Suprapubic skin (tissue), 4 donors: Measurements from ENCODE around the gene ARHGAP32. TPM values are rescaled to one million over a fixed set of nuclear protein-coding genes. Genes with fewer than 3 reads are reported as not detected.
"Not testable (repeated sequence)": the region's sequence is repeated elsewhere in the genome, so short reads cannot be mapped to it uniquely, and the experiment has no call there.

Experiments used
- DNase-seq, 2 donors: peaks; one replicate each; pipeline ENCODE4 v3.0.0-alpha.2; 2019; ENCODE audit warnings: low spot score in 2 of 2
- H3K27ac ChIP-seq: fragments of 200-600 bp; sonication (generic); one replicate; pipeline ENCODE4 v1.5.1; 2019
- H3K27me3 ChIP-seq: fragments of 200-600 bp; sonication (generic); one replicate; pipeline ENCODE4 v1.5.1; 2019
- H3K36me3 ChIP-seq: fragments of 200-600 bp; sonication (generic); one replicate; pipeline ENCODE4 v1.5.1; 2019
- H3K4me1 ChIP-seq: fragments of 200-600 bp; sonication (generic); one replicate; pipeline ENCODE4 v1.5.1; 2019
- H3K4me3 ChIP-seq: fragments of 200-600 bp; sonication (generic); one replicate; pipeline ENCODE4 v1.5.1; 2019; ENCODE audit warnings: mild to moderate bottlenecking
- H3K9me3 ChIP-seq: fragments of 200-600 bp; sonication (generic); one replicate; pipeline ENCODE4 v1.5.1; 2019
- EP300 ChIP-seq: sonication (generic); formaldehyde crosslinking; IDR thresholded peaks from one replicate; pipeline ENCODE4 v1.6.1; 2017; ENCODE audit warnings: antibody characterized with exemption
- POLR2A ChIP-seq, 2 donors: fragments of 450-650 bp; IDR thresholded peaks; one replicate each; pipeline ENCODE4 v1.6.1; 2017; ENCODE audit warnings: antibody characterized with exemption in 2 of 2, mild to moderate bottlenecking in 2 of 2, moderate library complexity in 2 of 2
- POLR2AphosphoS5 ChIP-seq, 3 donors: sonication (generic); formaldehyde crosslinking; IDR thresholded peaks; one replicate each; pipeline ENCODE4 v1.6.1; 2017; ENCODE audit warnings: antibody characterized with exemption in 3 of 3
- WGBS: methylation state at CpG from one replicate; pipeline ENCODE4 v1.1.5; 2018; 5-methylcytosine and 5-hydroxymethylcytosine counted together
- total RNA-seq, 4 donors: library from RNA; depleted of rRNA; stranded (reverse); fragments of >200 nt; gene quantifications; one replicate each; pipeline ENCODE4 v1.1.0, GENCODE V29; 2016
- TF ChIP-seq, protein P1 (sequence below), 2 donors: fragments of 200-600 bp in 1 of 2; fragments of 450-650 bp in 1 of 2; sonication (generic) in 1 of 2; IDR thresholded peaks; one replicate each; pipeline ENCODE4 v1.5.1; 2016 to 2019; ENCODE audit warnings: antibody characterized with exemption in 2 of 2, mild to moderate bottlenecking in 1 of 2, moderate library complexity in 1 of 2

Gene ARHGAP32
- total RNA-seq, 4 donors from 2014 or later: 49.5 to 93.4 (median 62.1) TPM

DNA sequence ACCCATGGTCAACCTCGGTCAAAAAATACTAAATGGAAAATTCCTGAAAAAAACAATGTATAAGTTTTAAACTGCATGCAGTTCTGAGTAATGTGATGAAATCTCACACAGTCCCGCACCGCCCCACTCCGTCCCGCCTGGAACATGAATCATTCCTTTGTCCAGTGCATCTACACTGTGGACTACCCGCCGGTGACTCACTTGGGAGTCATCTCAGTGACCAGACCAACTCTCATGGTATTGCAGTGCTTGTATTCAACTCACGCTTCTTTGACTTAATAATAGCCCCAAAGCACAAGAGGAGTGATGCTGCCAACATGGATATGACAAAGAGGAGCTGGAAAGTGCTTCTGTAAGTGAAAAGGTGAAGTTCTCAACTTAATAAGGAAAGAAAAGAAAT is 48.8 kb downstream of the ARHGAP32 start:
- Histone ChIP-seq H3K27me3 (no peaks in the 10 kb centered on the region), H3K4me3 (no peak overlapping the region), H3K36me3 (no peaks in the 10 kb centered on the region), H3K4me1 (peaks cover 10% of the 10 kb centered on the region), H3K27ac (peak overlapping the region; percentile 23), H3K9me3 (no peaks in the 10 kb centered on the region)
- WGBS: 54% methylated on average over 8 of the region's 8 CpGs
- no peak for TF ChIP-seq POLR2A (IDR thresholded peaks at IDR 0.05)
- TF ChIP-seq POLR2AphosphoS5 (IDR thresholded peaks at IDR 0.05): peak in 1 of 3 donors; percentile 5
- peak; percentile 80 to 83 for DNase-seq

DNA sequence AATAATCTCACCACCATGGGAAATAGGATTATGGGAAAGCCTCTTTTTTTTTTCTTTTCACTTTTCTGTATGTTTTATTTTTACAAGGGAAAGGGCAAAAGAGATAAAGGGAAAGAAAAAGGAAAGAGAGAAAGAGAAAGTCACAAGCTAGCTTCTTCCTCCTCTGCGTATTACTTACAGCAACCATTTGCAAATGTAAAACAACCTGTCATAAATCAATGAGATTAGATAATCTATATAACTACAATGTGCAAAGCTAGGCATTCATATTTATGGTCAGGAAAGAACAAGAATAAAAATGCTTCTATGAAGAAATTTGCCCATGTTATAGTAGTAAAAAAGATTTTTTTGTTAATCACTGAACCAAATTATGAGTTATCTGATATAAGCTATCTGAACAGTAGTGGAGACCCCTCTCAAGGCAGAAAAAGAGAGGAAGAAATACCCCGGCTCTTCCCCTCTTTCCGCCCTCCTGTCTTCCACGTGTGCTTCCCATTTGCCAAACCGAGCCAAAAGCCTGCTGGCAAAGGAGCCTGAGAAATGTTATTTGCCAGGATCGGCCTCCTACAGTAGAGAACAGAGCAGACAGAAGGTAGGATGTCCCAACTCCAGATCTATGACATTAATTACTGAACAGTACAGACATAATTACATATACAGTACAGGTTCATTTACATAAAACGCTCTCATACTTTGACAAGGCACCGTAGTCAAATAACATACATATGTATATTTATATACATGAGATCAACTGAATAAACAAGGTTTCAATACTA is 50.2 kb downstream of the ARHGAP32 start:
- H3K4me1 ChIP-seq: peaks cover 10% of the 10 kb centered on the region
- no peak for DNase-seq
- H3K4me3 ChIP-seq: no peak overlapping the region
- H3K27ac ChIP-seq: no peak overlapping the region
- no peaks in the 10 kb centered on the region for H3K36me3 ChIP-seq
- TF ChIP-seq EP300 (no peak), POLR2A (IDR thresholded peaks at IDR 0.05) (no peak), POLR2AphosphoS5 (IDR thresholded peaks at IDR 0.05) (no peak)
- TF ChIP-seq, protein P1, sequence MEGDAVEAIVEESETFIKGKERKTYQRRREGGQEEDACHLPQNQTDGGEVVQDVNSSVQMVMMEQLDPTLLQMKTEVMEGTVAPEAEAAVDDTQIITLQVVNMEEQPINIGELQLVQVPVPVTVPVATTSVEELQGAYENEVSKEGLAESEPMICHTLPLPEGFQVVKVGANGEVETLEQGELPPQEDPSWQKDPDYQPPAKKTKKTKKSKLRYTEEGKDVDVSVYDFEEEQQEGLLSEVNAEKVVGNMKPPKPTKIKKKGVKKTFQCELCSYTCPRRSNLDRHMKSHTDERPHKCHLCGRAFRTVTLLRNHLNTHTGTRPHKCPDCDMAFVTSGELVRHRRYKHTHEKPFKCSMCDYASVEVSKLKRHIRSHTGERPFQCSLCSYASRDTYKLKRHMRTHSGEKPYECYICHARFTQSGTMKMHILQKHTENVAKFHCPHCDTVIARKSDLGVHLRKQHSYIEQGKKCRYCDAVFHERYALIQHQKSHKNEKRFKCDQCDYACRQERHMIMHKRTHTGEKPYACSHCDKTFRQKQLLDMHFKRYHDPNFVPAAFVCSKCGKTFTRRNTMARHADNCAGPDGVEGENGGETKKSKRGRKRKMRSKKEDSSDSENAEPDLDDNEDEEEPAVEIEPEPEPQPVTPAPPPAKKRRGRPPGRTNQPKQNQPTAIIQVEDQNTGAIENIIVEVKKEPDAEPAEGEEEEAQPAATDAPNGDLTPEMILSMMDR (IDR thresholded peaks at IDR 0.05): no peak
- 51% methylated on average over 8 of the region's 8 CpGs for WGBS
- no peaks in the 10 kb centered on the region for H3K27me3 ChIP-seq
- H3K9me3 ChIP-seq: no peaks in the 10 kb centered on the region

DNA sequence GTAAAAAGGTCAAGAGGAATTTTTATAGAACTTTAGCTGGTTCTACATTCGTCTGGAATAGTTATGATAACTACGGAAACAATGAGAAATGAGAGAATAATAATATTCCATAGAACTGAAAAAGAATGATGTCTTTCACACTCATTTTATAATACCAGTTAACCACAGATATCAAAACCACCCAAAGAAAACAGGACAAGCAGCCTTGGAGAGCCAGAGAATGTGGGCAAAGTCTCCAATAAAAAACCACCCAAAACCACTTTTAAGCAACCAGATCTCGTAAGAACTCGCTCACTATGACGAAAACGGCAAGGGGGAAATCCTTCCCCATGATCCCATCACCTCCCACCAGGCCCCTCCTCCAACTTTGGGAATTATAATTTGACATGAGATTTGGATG is 60.8 kb downstream of the ARHGAP32 start:
- Histone ChIP-seq H3K27me3 (no peaks in the 10 kb centered on the region), H3K4me3 (no peak overlapping the region), H3K36me3 (no peaks in the 10 kb centered on the region), H3K27ac (no peak overlapping the region), H3K9me3 (no peaks in the 10 kb centered on the region), H3K4me1 (no peaks in the 10 kb centered on the region)
- TF ChIP-seq EP300 (no peak), POLR2A (IDR thresholded peaks at IDR 0.05) (no peak), POLR2AphosphoS5 (IDR thresholded peaks at IDR 0.05) (no peak)
- TF ChIP-seq, protein P1 (IDR thresholded peaks at IDR 0.05): no peak
- DNase-seq: no peak
- 80% methylated on average over 6 of the region's 6 CpGs for WGBS

DNA sequence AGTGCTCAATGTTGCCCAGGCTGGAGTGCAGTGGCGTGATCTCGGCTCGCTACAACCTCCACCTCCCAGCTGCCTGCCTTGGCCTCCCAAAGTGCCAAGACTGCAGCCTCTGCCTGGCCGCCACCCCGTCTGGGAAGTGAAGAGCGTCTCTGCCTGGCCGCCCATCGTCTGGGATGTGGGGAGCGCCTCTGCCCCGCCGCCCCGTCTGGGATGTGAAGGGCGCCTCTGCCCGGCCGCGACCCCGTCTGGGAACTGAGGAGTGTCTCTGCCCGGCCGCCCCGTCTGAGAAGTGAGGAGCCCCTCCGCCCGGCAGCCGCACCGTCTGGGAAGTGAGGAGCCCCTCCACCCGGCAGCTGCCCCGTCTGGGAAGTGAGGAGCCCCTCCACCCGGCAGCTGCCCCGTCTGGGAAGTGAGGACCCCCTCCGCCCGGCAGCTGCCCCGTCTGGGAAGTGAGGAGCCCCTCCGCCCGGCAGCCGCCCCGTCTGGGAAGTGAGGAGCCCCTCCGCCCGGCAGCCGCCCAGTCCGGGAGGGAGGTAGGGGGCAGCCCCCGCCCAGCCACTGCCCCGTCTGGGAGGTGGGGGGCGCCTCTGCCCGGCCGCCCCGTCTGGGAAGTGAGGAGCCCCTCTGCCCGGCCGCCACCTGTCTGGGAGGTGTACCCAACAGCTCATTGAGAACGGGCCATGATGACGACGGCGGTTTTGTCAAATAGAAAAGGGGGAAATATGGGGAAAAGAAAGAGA is 63.1 kb downstream of the ARHGAP32 start:
- DNase-seq, H3K4me3 ChIP-seq, H3K36me3 ChIP-seq, H3K9me3 ChIP-seq, H3K27ac ChIP-seq, H3K4me1 ChIP-seq, H3K27me3 ChIP-seq: not testable (repeated sequence)
- WGBS: 96% methylated on average over 8 of the region's 51 CpGs

DNA sequence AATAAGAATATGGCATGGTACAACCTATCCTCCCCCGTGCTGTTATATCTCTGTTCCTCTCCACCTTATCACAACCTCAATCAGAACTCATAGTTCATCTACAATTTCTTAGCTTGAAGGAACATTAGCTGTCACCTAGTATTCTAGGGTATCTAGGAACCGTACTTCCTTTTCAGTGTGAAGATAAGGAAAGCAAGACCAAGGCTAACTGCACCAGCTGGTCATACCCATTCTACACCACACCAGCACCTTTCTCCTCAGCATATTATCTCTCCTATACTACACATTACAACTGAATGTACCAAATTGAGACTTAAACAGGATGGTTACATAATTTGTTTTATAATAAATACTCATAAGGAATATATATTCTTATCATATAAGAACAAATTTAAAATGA is 73.1 kb downstream of the ARHGAP32 start:
- WGBS: 59% methylated on average over 2 of the region's 2 CpGs
- Histone ChIP-seq H3K36me3 (peaks cover 2% of the 10 kb centered on the region), H3K4me3 (no peak overlapping the region), H3K27me3 (no peaks in the 10 kb centered on the region), H3K9me3 (no peaks in the 10 kb centered on the region), H3K27ac (no peak overlapping the region), H3K4me1 (peaks cover 3% of the 10 kb centered on the region)
- DNase-seq: no peak
- TF ChIP-seq EP300: no peak
- TF ChIP-seq POLR2A (IDR thresholded peaks at IDR 0.05): no peak
- TF ChIP-seq, protein P1 (IDR thresholded peaks at IDR 0.05): no peak
- TF ChIP-seq POLR2AphosphoS5 (IDR thresholded peaks at IDR 0.05): no peak

DNA sequence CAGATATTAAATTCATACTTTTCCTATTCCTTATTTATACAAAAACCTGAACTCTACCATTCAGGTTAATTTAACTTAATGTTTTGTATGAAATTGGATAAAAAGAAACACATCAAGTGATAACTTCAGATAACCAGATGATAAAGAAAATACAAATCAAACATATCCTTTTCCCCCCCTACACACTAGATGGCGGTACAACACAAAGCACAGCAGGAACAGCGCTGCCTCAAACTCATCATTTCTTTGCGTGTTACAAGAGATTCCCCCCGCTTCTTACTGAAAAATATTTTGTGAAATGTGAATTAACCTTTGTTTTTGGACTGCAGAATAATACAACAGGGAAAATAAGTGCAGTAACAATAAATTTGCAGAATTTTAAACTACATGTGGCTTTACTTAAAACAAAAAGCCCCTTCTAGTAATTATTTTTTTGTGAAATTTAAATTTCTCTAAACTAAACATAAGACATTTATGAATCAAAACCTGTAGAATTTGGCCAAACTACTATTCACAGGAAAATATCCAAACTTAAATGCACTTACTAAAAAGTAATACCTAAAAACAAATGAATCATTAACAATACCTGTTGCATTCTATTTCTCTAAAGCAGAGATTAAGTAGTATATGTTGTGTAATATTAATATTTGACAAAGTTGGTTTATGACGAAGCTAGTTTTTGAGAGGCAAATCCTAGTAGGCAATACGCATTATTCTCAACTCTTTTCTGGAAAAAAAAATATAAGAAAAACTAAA is 74.4 kb downstream of the ARHGAP32 start:
- no peaks in the 10 kb centered on the region for H3K27me3 ChIP-seq
- DNase-seq: no peak
- H3K36me3 ChIP-seq: no peaks in the 10 kb centered on the region
- H3K4me1 ChIP-seq: peaks cover 3% of the 10 kb centered on the region
- WGBS: 34% methylated on average over 6 of the region's 6 CpGs
- no peak for TF ChIP-seq POLR2A (IDR thresholded peaks at IDR 0.05)
- TF ChIP-seq, protein P1 (IDR thresholded peaks at IDR 0.05): peak; percentile 69 to 78
- no peak overlapping the region for H3K4me3 ChIP-seq
- no peaks in the 10 kb centered on the region for H3K9me3 ChIP-seq
- H3K27ac ChIP-seq: no peak overlapping the region
